Left renal pelvis (tissue), 4 donors: ENCODE results near the gene RUVBL2. TPM values are rescaled to one million over a fixed set of nuclear protein-coding genes. Genes with fewer than 3 reads are reported as not detected.
A peak's percentile ranks its signal among the peaks of the same experiment; 100 is the strongest.

Source experiments
- DNase-seq, 4 donors: peaks; one replicate each; pipeline ENCODE4 v3.0.0-alpha.2; 2013; ENCODE audit warnings: low read depth in 4 of 4, low spot score in 3 of 4
- polyA plus RNA-seq, 4 donors: library from polyadenylated mRNA; unstranded; fragments of 120-200 nt; gene quantifications; one replicate each; pipeline ENCODE4 v1.2.1, GENCODE V29; 2013; ENCODE audit not compliant: insufficient read length in 4 of 4

RUVBL2 gene
- polyA plus RNA-seq, 4 donors, result 51.0 to 91.7 (median 79.3) TPM

DNA sequence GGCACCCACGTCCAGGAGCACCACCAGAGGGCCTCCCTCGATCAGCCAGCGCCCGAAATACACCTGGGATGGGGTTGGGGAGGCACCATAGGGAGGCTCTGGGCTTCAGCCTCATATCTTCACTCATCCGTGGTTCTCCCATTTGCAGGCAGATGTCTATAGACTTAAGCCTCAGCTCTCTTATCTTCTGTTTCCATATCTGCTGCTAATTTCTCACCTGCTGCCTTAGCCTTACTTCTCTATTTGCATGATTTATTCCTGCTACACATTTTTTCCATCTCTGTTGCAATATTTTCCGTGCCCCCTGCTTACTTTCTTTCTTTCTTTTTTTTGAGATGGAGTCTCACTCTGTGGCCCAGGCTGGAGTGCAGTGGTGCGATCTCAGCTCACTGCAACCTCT lies 6.4 kb upstream of the RUVBL2 start:
- no peak for DNase-seq

DNA sequence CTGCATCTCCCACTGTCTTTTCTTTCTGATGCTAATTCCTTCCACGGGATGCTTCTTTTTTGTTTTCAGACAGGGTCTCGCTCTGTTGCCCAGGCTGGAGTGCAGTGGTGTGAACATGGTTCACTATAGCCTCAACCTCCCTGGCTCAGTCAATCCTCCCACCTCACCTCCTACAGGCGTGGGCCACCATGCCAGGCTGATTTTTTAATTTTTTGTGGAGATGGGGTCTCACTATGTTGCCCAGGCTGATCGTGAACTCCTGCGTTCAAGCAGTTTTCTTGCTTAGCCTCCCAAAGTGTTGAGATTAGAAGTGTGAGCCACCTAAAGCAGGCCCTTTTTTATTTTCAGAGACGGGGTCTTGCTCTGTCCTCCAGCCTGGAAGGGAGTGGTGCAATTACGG lies 5.4 kb upstream of the RUVBL2 start:
- DNase-seq, result no peak

DNA sequence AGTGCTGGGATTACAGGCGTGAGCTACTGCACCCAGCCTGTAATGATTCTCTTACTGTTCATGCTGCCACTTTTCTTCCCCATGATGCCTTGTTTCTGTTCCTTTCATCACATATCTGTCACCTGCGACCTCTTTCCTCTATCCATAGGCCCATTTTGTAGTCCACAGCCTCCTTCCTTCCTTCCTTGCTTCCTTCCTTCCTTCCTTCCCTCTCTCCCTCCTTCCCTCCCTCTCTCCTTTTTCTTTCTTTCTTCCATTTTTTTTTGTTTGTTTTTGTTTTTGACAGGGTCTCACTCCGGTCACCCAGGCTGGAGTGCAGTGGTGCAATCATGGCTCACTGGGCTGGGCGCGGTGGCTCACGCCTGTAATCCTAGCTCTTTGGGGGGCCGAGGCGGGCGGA lies 4.8 kb upstream of the RUVBL2 start:
- DNase-seq, result no peak

DNA sequence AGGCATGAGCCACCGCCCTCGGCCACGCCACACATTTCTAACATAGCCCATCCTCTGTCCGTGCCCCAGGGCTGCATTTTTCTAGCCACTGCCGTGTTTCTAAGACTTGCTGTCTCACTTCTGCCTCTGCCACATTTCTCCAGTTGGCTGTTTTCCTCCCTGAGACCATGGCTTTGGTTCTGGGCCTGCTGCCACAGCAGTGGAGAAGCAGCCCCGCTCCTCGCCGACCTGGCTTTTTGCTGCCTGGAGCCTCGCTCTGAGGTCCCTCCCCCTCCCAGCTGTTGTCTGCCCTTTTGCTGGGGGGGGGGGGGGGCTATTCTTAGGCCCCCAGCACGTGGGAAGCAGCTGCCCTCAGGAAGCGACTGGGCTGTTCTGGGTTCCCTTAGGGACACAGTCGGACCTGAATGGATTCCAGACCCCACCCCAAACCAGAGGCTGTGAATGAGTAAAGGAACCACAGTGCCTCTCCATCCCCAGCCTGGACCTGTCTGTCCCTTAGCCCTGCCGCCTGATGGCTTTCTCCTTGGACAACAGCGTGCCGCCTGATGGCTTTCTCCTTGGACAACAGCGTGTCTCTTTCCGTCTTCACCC lies 3.9 kb upstream of the RUVBL2 start:
- no peak for DNase-seq

DNA sequence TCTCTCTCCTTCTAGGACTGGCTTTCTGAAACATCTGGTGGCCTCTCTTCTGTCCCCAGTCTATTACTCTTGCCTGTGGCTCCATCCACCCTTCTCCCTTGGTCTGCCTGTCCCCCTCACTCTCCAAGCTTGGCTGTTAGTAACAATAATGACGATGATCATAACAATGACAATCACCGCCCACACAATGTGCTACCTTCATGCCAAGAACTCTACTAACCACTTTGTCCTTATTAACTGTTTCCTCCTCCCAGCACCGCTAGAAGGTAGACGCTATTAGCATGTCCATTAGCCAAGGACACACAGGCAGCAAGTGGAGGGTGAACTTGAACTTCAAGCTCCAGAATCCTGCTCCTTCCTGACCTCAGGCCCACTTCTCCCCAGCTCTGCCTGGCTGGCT lies 3.3 kb upstream of the RUVBL2 start:
- no peak for DNase-seq

DNA sequence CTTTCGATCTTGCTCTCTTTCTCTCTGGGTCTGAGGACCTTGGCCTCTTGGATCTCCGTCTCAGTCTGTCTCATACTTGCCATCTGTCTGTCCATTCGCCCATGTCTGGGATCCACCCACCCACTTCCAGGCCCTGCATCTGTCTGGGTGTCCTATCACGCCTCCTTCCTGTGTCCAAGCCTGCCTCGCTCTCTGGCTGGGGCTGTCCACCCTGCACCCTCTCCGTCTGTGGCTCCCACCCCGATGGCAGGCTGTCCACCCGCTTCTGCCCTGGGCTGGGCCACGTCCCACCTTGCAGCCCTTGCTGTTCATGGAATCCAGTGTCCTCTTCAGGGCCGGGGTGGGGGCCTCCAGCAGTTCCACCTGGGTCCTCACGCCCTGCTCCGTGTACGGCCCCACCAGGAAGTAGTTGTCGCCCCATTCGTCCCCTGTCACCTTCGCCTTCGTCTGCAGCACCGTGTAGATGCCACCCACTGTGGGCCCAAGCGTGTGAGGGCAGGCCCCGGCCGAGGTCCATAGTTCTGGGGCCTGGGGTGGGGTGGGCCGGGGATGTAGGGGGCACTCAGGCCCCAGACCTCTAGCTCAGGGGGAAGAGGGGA lies 2.6 kb upstream of the RUVBL2 start:
- DNase-seq, result no peak

DNA sequence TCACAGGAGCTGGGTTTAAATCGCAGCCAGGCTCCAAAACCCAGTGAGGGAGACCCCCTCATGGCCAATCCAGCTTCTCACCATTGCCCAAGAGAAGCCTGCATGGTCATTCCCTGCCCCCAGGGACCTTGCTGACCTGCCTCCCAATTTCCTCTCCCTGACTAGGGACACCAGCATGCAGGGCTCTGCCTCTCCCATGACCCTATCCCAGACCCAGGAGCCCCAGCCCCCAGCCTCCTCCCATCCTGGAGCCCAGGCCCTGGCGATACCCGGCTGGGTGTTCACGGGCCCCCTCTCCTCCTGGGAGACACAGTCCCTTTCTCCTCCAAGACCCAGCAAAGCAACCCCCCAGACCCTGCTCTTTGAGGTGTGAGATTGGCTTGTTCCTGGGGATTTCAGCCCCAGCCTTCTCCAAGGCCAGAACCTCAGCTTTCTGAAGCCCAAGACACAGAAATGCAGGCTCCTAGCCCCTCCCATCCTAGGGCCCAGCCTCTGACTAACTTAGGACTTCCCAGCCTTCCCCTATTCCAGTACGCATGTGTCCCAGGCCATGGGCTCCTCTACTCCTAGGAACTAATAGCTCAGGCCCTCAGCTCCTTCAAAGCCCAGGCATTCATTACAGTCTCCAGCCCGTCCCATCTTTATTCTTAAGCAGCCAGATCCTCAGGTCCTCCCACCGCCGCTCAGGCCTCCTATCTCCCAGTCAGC lies 1.7 kb upstream of the RUVBL2 start:
- peak in 2 of 4 donors; percentile 31 to 53 for DNase-seq

DNA sequence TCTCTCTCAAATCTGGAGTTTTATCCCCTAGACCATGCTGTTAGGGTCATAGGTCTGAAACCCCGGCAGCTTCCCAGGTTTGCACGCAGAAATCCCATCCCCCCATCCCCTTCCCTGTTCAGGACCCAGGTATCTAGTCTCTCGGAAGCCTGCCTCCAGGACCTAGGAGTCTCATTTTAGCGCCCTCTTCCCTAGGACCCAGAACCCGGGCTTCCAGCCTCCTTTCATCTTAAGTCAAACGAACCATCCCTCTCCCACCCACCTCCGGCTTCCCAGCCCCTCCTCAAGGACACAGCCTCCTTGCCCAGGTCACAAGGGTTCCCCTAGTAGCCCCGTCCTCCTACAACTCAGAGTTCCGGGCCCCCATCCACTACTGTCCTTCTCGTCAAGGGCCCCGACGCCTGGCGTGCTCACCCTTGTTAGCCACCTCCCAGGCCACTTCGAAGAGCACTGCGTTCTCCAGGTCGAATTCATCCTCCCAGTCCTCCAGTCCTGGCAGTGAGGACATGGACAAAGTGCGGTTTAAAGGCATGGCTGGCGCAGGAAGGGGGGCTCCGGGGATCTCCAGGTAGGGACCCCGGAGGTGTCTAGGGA lies 1.0 kb upstream of the RUVBL2 start:
- no peak for DNase-seq

DNA sequence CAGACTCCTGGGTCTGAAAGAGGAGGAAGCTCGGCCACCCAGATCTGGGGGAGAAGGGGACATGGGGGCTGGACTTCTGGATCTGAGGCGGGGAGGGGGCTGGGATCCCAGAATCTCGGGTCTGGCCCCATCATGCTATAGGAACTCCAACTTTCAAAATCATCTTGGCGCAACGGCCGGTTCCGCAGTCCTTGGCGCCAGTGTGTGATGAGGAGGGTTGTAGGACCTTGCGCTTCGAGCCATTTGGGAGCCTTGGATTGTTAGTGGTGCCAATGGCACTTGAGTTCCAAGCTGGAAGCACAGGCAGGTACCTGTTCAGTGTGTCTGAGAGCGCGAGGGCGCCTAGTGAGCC lies 324 bp downstream of the RUVBL2 start:
- no peak for DNase-seq

DNA sequence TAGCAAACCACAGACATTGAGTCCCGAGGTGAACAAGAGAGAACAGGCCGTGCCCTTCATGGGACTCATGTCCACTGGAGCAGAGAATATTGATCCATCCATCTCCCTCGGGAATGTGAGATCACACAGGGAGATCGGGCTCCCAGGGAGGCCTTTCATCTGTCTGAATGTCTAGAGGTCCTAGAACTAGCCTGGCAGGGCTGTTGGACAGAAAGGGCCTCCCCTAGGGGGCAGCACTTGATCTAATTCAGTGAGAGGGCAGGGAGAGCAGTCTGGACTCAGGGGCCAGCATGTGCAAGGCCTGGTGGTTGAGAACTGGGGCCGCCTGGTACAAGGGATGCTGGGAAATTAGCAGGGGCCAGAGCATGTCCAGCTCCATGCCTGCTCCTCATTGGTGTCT lies 4.3 kb downstream of the RUVBL2 start:
- no peak for DNase-seq

DNA sequence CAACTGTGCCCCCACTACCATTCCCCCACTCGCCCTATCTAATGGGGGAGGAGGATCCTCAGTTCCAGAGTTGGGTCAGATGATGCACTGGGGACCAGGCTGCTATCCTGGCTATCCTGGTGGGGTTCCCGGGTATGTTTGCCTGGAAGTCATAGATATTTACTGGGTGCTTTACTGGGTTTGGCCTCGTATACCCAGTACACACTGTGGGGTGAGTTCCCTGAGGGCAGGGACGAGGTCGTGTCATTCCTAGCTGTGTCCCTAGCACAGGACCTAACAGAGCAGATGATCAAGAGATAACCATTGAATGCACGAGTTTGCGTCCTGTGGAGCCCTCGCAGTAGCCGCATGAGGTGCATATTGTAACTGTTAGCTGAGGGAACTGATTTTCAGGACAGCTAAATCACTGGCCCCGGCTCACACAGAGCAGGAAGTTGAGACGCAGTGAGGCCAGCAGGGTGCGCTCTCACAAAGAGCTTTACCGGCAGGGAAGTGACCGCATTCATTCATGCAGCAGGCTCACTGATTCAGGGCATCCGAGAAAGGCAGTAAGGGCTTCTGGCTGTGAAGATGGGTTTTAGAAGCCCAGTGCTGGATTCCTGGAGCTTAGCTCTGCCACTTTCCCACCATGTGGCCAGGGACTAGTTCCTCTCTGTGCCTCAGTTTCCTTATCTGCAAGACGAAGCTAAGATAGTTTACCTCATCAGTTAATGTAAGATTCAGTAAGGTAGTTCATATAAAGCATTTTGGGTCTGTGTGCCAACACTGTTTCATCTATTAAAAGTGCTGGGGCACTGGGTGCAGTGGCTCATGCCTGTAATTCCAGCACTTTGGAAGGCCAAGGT lies 6.0 kb downstream of the RUVBL2 start:
- DNase-seq, result no peak

DNA sequence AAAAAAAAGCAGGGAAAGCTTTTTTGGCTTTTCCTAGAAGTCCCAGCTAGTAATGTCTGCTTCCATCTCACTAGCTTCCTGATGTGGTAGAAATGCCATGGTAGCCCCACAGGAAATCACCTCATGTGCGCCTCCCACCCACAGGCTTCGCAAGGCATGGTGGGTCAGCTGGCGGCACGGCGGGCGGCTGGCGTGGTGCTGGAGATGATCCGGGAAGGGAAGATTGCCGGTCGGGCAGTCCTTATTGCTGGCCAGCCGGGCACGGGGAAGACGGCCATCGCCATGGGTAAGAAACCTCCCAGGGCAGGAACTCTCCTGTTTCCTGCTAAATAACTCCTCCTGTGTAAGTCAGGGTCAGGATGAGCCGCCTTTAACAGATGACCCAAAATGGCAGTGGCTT lies 10.4 kb downstream of the RUVBL2 start:
- no peak for DNase-seq

DNA sequence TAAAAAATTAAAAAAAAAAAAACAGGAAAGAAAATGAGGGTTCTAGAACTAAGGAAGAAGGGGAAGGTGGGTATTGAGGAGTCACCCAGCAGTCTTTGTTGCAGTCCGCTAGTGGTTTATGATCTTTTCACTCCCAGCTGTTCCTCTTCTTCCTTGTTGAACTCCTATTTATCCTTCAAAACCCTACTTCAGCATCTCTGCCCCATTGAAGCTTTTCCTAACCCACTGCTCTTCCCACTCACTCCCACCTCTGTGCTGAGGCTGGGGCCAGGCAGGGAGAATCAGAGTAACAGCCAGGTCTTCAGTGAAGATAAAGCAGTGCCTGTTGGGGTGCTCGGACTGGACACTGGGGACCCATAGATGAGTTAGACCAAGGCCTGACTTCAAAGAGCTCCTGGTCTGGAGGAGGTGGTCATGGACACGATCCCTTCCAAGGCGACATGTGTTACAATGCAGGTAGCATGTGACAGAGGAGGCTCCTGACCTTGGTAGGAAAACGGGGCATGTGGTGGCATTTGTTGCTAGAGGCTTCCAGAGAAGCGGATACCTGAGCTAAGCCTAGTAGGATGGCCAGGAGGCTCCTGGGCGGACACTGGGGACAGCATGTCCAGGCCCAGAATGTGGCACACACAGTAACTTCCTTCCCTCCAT lies 11.4 kb downstream of the RUVBL2 start:
- no peak for DNase-seq

DNA sequence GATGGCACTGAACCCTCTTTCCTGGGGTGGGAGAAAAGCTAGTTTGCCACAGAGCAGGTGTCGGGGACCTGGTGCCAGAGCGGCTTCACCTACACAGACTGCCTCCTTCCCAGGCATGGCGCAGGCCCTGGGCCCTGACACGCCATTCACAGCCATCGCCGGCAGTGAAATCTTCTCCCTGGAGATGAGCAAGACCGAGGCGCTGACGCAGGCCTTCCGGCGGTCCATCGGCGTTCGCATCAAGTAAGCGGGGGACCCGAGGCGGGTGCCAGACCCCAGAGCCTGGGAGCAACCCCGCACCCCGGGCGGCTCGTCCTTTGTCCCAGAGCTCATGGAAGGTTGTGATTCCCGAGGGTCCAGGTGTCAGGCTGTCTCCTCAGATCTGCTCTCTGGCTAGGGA lies 13.2 kb downstream of the RUVBL2 start:
- no peak for DNase-seq

DNA sequence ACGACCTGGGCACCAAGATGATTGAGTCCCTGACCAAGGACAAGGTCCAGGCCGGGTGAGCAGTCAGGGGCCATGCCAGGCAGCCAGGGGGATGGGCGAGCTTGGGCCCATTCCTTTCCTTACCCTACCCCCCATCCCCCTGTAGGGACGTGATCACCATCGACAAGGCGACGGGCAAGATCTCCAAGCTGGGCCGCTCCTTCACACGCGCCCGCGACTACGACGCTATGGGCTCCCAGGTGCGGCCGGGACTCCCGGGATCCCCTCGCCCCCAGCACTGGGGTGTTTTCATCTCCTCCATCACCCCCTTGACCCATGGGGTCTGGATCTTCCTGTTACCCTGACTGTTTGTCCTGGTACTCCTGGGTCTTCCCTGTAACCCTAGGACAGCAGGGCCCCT lies 16.1 kb downstream of the RUVBL2 start:
- no peak for DNase-seq

DNA sequence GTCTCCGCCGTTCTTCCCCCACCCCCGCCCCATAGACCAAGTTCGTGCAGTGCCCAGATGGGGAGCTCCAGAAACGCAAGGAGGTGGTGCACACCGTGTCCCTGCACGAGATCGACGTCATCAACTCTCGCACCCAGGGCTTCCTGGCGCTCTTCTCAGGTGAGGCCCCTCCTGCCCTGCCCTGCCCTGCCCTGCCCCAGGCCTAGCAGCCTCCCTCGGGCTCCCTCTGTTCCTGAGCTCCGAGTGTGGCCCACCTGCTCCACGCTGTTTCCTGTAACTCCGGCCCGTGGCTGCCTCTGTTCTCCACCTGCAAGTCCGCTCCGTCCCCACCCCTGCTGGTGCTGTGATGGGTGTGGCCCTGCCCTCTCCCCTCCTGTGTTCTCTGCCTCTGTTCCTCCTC lies 16.8 kb downstream of the RUVBL2 start:
- DNase-seq, result no peak

DNA sequence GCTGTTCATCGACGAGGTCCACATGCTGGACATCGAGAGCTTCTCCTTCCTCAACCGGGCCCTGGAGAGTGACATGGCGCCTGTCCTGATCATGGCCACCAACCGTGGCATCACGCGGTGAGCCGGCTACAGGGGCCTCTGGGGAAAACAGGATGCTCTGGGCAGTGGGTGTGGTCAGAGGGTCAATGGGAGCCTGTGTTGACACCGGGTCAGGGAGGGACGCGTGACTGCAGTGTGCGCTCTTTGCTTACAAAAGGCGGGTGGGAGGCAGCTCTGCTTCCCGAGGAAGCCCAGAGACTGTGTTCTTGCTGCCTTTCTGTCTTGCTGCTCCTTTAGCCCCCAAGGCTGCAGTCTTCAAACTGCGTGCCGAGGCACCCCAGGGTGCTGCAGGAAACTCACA lies 17.5 kb downstream of the RUVBL2 start:
- DNase-seq, result no peak

DNA sequence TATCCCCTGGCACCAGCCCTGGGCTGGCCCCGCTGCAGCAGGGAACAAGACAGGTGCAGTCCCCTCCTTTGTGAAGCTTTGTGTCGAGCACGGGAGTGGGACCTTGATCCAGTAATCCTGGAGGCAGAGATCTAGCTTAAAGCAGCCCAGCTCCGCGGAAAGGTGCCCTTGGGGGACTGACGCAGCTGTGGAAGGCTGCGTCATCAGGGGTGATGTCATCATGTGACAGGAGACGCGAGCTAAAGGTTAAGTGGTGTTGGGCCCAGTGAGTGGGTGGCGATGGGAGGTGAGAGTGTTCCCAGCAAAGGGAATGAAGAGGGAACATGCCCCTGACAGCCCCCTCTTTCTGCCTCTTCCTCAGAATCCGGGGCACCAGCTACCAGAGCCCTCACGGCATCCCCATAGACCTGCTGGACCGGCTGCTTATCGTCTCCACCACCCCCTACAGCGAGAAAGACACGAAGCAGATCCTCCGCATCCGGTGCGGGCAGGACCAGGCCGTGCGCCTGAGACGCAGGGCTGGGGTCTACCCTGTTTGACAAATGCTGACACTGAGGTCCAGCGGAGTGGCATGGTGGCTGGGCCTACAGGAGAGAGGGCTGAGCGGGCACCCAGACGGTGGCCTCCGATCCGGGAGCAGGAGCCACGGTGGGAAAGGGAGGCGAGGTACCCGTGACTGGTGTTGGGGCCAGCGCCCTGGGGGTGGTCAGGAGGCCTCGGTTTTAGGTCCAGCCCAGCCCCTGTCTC lies 20.6 kb downstream of the RUVBL2 start:
- DNase-seq, result no peak

DNA sequence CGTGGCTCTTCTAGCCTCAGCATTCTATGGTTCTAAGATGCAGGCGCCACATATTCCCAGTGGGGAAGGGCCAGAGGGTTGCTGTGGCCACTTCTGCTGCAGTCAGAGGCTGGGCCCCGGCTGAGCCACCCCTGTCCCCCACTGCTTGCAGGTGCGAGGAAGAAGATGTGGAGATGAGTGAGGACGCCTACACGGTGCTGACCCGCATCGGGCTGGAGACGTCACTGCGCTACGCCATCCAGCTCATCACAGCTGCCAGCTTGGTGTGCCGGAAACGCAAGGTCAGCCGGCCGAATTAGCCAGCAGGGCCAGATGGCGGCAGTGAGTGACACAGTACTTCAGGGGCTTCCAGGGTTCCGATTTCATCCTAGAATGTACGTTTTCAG lies 21.2 kb downstream of the RUVBL2 start:
- no peak for DNase-seq
